GM12873 (cell line): ENCODE measurements around the gene ACP7.

Source experiments
- TF ChIP-seq, protein P1 (sequence below): IDR thresholded peaks from 2 replicates; pipeline ENCODE4 v1.5.1; 2012; ENCODE audit warnings: low read depth, mild to moderate bottlenecking, moderate library complexity, low read length, control low read depth; ENCODE audit not compliant: insufficient read depth; ENCODE audit errors: missing control alignments

The ACP7 gene

DNA sequence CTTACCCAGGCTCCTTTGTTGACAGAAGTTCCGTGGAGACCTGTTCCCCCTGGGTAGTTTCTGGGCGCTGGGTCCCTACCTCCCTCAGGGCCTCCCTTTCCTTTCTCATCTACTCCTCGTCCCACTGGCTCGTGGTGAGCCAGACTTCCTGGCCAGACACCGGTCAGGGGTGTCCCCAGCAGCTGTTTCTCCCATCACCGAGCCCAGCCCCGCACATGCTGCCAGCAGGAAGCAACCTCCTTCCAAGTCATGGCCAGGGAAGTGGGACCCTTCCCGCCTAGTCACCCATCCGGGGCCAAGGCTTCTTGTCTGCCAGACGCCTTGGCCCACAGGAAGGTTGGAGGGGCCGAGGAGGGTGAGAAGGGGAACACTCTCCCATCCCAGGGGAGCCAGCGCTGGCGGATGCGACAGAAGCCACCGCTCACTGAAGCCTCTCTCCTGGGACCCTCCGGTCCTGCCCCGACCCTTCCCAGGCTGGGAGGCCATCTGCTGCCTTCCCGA, 47.1 kb downstream of the ACP7 start:
- TF ChIP-seq, protein P1, sequence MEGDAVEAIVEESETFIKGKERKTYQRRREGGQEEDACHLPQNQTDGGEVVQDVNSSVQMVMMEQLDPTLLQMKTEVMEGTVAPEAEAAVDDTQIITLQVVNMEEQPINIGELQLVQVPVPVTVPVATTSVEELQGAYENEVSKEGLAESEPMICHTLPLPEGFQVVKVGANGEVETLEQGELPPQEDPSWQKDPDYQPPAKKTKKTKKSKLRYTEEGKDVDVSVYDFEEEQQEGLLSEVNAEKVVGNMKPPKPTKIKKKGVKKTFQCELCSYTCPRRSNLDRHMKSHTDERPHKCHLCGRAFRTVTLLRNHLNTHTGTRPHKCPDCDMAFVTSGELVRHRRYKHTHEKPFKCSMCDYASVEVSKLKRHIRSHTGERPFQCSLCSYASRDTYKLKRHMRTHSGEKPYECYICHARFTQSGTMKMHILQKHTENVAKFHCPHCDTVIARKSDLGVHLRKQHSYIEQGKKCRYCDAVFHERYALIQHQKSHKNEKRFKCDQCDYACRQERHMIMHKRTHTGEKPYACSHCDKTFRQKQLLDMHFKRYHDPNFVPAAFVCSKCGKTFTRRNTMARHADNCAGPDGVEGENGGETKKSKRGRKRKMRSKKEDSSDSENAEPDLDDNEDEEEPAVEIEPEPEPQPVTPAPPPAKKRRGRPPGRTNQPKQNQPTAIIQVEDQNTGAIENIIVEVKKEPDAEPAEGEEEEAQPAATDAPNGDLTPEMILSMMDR: no peak

DNA sequence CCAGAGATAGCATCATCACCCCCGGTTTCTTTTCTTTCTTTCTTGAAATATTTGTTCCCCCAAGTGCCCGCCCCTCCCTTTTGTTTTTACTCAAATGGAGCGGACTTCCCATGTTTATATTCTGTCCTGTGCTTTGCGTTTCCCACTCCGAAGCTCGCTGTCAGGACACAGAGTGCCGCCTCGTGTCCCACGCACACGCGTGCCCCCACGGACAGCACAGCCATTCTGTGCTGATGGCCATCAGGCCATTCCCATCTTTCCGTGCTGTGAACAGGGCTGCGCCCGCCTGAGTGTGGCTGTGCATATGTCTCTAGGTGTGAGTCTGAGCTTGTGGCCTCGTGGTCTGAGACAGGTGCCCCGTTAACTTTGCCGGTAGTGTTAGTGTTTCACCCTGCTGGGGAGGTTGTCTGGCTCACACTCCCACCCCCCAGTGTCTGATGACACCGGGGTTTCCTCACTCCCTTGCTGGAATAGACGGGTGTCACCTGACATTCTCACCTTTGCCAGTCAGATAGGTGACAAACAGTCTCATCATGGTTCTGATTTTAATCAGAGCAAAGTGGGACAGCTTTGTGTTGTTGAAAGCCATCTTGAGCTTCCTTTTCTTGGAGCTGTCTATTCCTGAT, 48.3 kb downstream of the ACP7 start:
- TF ChIP-seq, protein P1: no peak

DNA sequence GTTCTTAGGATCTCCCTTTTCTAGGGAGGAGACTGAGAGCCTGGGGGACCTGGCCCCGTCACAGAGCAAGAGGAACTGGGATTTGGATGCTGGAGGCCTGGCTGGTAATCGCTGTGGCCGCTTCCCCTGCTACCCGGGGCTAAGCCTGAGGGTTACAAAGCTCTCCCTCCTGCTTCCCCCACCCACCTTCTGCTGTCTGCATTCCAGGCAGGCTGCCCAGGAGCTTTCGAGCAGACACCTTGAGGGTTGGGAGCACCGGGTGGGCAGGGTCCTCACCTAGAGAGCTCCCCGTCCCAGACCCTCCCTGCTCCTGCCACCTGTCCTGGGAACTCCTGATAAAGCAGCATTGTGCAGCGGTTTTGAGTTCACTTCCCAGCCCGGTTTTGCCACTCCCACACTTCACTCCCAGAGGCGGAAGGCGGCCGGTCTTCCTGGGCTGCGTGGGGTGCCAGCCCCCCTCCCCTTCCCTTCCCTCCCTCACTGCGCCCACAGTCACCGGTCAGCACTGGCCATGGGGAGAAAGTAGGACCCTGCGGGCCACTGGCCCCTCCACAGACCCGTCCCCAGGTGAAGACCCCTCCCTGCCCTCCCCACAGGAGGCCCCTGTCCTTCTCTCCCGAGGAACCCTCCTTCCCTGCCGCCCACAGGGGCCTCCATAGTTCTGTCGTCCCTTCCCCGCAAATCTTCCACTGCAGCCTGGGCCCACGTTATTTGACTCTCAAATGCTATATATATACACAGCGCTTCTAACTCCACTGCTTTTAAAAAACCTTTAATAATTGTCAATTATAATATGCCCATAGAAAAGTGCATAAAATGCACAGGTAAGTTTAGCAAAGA, 49.5 kb downstream of the ACP7 start:
- TF ChIP-seq, protein P1: no peak

DNA sequence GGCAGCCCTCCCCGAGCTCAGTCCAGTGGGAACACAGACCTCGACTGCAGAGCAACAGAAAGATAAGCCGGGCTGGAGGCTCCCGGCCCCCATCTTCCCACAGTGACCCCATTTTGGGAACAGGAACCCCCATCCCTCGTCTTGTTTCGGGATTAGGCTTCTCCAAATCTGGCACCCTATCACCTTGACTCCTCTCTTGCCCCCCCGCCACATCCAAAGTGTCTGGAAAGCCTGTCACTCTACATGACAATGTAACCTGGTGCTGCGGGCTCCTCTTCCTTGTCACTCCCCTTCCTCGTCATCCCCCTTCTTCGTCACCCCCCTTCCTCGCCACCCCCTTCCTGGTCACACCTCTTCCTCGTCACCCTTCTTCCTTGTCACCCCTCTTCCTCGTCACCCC, 51.5 kb downstream of the ACP7 start:
- TF ChIP-seq, protein P1: no peak

DNA sequence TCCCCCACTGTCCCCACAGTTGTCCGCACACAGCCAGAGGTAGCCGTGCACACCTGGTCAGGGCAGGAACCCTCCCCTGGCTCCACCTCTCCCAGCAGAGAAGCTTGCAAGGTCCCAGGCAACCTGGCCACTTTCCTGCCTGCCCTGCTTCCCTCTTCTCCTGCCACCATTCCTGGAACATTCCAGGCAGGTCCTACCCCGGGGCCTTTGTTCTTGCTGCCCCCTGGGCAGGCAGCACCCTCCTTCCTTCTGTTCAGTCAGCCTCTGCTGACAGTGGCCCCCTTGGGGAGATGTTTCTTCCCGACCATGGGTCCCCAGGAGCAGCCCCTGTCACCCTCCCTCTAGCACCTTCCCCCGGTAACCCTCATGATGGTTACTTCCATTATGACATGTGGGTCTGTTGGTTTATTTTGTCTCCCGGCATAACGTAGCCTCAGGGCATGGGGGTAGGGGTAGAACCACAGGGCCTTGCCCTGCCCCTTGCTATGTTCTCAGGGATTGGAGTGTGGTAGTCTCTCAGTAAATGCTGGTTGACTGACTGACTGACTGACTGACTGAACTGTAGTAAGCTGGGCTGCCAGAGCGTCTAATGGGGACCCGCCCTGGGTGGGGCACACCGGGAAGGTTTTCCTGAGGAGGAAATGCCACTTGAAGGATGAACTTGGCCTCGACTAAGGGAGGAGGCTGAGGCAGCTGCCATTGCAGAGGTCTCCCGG, 52.2 kb downstream of the ACP7 start:
- TF ChIP-seq, protein P1: no peak

DNA sequence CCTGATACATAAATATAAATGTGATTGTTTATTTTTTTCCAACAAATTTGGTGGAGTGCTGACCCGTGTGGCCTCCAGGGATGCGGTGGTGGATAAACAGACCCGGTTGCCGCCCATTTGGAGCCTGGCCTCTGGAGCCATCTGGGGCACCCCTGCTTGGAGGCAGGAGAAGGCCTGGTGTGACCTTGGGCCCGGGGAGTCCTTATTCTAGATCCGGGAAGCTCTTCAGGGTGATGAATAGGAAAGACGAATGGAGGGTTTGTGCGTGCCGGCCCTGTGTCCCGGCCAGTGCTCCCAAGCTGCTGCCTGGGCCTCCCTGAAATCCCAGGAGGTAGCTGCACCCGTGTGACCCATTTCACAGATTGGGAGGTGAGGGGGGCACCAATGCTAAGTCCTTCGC, 53.0 kb downstream of the ACP7 start:
- TF ChIP-seq, protein P1: no peak
